NCI-H2227 (cell line): ENCODE data around the gene AGBL4.

ENCODE experiments used
- DNase-seq: peaks from one replicate; lab custom pipeline; 2025; ENCODE audit not compliant: unreplicated experiment; lab: John Stamatoyannopoulos, UW

The AGBL4 gene

DNA sequence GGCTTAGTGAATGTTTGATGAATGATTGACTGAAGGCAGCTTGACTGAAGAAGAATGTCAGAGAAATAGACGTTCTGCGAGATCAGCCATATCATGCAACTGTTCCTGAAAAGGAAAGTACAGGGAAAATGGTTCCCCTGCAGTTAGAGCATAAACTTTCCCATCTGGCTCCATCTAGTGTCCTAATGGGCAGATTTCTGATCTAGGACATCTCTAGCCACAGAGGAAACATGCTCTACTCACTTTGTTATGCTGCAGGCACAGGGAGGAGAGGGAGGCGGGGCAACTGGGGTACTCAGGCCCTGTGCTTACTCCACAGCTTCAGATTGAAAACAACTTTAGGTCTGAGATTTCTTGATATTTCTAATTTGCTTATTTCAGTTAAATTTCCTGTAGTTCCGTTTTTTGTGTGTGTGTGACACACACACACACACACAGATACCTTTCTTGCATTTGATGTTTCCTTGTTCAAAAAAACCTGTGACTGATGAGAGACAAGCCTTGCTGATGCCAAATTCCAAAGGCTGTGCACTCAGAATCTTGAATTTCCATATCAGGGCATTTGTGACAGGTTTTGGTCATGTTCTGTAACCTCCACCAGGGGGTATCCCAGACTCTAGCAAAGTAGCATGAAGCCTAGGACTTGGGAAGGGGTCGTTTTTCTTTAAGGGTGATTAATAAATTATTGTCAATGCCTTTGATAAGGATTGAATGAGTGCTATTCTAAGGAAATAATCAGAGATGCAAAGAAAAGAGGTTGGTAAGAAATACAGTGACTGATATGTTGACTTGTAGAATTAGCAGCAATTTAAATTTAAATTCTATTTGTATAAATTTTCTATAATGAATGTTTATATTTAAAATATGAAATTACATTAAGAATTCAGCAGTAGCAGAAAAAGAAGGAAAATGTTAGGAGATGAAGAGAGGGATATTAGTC is 1107.4 kb downstream of the AGBL4 start:
- peak; percentile 4 for DNase-seq

DNA sequence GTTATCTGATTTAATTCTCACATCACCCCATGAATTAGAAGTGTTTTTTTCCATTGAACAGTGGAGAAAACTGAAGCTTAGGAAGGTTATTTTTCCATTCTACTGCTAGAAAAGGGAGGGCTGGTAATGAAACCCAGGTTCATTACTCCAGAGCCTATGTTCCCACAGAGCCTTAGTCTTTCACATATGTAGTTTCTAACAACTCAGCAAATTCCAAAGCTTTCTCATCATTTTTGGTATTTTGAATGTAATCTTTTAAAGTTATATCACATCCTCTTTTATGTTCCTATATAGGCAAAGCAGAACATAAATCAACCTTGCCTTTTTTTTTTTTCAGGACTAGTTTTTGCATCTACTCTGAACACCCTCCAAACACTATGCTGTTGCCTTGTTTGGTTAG is 1115.1 kb downstream of the AGBL4 start:
- no peak for DNase-seq

DNA sequence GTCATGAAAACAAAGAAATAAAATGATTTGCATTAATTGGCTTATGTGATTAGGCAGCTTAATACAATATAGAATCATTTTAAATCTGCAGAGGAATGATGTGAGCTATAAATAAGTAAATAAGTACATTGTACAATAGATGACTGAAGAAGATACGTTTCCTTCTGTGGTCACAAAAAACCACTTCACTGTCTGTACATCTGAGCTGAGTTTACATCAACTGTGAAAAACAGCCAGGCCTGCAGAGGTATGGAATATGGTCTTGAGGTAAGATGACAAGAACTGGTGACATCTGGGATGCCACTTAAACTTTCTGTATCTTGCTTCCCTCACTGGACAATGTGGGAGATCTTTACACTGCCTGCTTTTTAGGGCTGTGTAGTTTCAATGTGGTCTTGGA is 1117.0 kb downstream of the AGBL4 start:
- DNase-seq = no peak

DNA sequence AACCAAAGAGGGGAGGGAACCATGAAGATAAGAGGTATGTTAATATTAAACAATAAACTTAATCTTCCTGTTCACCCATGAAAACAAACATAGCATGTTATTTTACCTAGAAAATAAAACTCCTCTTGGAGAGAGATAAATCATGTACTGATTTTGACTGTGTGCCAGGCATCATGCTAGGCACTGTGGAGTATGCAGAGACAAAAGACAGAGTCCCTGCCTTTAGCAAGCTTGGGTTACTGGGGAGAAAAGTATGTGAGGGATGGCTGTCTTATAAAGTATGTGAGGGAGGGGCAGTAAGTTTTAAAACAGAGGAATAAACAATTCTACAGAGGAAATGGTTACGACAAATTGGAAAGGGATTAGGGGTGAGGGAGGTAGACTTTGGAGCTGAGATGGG is 1117.6 kb downstream of the AGBL4 start:
- no peak for DNase-seq

DNA sequence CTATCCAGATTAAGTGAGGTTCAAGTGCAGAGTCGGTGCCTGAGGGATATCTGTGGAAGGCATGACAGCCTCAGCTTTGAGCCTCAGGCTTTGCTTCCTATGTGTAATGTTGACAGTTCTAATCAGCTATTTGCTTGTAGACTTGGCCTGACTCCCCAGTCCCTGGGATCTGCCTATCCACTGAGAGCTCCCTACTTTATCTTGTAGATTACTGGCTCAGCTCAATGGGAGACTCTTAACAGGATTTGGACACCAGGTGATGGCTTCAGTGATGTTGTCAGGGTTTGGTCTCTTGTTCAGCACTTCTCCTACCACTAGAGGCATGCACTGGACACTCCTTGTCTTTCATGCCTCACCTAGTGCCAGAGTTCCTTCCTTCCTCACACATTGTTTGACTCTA is 1120.5 kb downstream of the AGBL4 start:
- DNase-seq = no peak

DNA sequence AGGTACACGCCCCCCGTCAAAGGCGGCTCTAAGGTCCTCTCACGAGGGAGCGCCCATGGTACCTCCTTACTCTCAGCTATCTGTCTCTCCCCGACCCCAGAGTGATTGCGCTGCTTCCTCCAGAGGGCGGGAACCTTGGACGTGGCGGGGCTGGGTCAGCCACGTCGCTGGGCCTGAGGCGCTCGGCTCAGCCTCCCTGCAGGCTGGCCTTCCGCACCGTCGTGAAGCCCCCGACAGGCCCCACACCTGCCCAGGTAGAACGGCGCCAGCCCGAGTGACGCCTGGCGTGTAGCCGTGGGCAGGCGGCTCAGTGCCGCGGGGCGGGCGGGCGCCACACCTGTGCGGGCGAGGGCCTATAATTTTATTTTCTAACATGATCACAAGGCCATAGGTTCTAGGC is 1124.9 kb downstream of the AGBL4 start:
- no peak for DNase-seq

DNA sequence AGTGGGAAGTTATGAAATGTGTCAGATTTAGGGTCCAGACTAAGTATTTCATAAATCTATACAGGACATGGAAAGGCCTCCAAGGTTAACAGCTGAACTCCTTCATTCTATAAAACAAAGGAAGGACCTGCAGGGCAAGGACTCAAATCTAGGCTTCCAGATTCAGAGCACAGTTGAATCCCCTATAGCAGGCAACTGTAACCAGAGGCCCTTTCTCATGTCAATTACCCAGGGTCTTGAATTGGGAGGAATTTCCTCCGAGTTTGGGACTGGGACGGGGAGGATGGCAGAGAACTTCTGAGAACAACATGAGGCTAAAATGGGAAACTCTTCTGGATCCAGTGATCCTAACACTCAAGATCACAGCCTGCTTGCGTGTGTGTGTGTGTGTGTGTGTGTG is 1134.1 kb downstream of the AGBL4 start:
- DNase-seq = no peak

DNA sequence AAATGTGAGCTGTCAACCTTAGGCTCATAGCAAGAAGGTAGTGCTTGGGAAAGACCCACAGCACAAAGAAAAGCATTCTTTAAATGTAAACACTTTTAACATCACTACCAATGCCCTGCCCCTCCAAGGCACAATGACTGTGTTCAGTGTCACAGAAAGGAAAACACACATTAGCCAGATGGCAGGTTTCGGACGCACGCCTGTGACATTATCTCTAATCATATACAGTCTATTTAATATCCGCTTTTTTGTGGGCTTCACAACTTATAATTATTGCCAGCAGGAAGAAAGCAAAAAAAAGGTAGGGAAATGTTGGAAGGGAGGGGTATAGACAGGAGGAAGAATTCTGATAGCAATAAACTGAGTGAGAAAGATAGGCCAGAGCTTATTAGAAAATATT is 1134.7 kb downstream of the AGBL4 start:
- DNase-seq = peak; percentile 59

DNA sequence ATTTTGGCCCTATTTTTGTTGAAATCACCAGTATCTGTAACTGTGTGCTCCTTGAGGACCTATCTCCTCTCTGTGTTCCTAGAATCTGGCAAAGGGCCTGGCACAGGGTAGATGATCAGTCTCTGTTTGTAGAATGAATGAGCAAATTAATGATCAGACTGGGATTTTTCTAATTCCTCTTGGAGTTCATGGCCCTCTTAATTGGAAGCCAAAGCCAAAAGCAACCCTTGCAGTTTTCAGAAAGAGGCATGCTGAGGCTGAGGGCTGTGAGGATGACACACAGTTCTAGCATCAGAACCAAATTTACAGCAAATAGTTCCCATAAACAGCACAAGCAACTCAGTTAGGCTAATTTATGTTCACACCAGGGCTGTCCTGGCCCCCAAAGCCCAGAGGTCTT is 1136.0 kb downstream of the AGBL4 start:
- no peak for DNase-seq

DNA sequence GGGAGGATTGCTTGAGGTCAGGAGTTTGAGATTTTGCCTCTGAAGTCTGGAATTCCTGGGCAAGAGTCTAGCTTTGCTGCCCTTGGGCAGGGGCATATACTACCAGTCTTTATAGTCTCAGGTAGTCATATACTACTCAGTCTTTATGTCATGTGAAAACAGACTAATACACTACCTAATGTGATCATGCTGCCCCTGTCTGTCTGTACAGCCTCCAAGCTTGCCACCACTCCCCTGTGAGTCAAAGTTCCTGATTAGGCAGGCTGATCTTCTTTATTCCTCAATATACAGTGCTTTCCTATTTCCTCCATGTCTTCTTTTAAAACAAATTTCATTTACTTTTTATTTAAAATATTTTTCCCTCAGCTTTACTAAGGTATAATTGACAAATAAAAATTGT is 1141.7 kb downstream of the AGBL4 start:
- no peak for DNase-seq

DNA sequence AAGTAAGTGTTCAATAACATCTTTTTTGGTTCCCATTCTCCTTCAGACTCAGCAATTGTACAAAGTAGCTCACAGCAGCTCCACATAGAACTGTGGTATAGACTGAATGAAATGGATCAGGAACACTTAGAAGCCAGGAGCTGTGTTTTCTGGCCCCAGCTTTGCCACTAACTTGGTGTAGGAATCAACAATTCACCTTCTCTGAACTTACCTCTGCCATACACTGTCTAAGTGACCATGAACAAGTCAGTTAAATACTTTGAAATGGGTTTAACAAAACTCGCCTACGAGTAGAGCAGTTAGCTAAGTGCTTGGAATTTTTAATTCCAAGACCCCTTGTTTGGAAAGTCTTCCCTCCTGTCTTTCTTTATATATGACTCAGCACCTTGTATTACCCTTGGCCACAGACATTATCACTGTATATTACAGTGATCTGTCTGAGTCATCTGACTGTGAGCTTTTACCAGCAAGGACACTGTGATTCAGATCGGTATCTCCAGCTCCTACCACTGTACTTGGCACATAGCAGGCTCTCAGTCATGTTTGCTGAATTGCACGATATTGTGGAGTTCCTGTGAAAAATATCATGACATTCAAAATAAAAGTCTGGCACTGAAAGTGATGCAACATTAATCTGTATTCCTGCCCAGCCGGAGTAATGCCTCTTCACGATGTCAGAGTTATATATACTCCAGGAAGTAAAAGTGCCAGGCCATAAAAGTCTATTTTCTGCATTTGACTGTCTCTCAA is 1145.4 kb downstream of the AGBL4 start:
- DNase-seq = no peak

DNA sequence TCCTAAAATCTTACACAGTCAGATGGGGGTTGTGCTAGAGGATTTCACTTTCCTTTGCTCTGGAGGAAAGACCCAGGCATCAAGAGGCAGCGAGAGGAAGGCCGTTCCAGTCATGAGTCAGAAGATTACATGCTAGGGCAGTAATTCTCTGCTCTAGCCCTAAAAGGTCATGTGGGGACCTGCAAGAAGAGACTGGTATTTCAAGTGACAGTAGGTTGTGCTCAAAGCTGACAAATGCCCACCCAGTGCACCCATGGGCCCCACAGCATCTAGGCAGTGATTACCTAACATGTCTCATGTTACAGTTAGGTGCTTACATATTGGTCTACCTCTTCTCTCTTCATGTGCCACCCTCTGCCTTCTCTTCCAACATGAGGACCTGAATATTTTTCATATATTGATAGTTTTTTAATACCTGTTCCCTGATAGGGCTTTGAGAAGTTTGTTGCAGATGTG is 1147.4 kb downstream of the AGBL4 start:
- no peak for DNase-seq

DNA sequence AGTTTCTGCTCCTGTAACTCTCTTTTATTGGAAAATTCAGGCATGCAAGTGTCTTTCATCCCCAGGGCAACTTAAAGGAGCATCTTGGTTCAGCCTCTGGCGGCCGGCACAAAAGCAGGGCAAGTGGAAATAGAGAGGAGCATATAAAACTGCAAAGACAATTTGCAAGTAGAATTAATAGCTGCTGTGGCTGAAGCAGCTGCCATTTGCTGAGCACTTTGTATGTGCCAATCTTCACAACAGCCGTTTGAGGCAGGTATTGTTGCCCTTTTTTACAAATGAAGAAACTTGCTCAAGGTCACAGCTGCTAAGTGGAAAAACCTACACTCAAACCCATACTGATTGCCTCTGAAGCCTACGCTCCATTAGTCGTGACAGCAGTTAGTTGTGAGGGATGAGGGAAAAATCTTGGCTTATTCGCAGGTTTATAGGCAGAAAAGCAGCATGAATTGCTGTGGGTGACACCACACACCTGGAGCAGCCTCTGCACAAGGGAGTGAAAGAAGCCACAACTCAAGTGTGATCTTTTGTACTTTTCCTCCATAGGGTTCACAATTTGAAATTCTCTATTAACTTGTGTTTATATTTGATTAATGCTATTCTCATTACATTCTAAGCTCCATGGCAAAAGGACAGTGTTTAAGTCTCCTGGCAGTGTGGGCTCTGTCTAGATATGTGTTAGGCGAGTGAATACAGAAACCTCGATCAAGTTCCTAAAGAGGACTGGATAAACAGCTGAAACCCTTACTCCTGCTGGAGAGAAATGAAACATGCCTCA is 1148.0 kb downstream of the AGBL4 start:
- DNase-seq = no peak

DNA sequence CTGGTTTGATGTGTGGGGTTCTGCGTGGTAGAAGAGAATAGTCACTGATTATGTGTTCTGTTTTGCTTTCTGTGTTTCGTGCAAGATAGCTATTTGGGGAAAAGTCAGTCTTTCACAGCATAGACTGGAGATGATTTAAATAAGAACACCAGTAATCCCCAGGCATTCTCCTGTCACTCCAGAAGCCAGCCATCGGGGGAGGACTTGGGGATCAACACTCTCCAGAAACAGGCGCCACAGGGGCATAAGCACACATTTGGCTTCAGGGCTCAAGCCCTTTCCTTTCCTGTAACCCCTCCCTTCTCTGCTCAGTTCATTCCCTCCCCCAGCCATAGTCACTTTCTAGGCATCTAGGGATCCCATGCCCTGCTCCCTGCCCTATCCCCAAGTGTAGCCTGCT is 1149.8 kb downstream of the AGBL4 start:
- no peak for DNase-seq

DNA sequence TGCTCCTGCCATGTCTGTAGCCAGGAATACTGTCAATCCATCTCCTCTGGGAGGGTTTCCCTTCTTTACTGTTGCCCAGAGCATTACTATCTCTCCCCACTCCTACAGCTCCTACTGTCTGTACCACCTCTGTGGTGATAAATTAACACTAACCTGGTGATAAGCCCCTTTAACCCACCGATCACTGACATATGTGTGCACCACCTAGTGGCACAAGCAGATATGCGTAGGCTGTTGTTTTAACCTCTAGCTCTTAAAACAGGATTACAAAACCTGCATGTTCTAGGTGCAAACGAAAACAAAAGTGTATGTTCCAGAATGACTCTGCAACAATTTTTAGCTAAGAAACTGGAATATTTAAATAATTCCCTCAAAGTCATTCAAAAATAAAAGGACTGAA is 1153.2 kb downstream of the AGBL4 start:
- no peak for DNase-seq

DNA sequence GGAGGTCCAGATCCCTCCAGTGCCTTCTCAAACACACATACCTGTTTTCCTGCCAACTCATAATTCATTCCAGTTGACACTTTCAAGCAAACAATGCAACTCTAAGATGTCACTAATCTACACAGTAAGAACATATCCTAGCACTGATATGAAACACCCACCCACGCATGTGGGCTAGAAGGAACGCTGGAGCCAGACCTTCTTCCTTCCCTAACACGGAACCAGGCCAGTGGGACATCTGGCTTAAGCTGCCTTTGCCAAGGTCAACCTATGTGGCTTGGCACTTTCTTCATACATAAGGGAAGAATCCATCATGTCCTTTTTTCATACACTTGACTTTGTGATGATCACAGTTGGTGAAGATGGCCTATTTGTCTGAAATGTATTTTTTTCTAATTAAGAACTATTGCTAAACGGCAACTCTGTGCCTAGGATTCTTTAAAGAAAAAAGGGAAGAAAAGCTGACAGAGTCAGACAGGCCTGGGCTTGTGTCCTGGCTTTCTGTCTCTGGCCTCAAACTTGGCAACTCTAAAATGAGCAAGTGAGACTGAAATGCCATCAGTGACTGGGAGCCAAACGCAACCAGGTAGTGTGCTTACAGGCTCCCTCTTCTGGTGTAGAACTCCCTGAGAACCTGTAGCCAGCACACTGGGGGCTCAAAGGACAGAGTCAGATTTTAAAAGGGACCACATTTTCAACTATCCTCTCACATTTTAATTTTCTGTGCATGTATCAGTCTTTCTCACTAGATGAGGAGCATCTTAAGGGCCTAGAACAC is 1154.4 kb downstream of the AGBL4 start:
- DNase-seq = no peak

DNA sequence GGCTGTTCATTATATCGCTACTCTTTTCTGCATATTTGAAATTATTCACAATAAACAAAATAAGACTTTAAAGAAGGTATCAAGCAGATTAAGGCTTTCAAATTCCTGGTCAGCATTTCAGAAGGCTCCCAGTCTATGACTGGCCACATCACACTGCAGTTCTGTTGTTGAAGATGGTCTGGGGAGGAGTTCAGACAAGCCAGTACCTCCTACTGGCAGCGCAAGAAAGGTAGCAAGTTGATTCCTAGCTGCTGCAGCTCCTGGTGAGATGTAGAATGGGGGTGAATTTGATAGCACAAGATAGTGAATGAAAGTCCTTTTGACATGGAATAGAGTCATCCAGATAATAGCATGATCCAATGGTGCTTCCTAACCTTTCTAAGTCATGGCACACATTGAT is 1158.8 kb downstream of the AGBL4 start:
- DNase-seq = no peak

DNA sequence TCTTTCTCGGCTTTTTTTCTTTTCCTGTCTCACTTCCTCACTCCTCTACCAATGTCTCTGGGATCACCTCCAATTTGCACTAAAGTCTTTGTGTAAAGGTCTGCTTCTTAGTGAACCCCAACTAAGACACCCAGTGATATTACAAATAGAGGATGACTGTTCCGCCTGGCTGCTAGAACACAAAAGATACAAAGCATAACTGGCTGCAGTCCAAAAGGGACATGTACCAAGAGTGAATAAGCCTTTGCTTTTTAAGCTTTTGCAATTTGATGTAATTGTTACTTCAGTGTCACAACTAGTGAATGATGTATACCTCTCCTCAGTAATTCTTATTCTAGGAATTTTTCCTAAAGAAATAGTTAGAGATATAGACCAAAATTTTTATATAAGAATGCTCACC is 1164.3 kb downstream of the AGBL4 start:
- DNase-seq = no peak

DNA sequence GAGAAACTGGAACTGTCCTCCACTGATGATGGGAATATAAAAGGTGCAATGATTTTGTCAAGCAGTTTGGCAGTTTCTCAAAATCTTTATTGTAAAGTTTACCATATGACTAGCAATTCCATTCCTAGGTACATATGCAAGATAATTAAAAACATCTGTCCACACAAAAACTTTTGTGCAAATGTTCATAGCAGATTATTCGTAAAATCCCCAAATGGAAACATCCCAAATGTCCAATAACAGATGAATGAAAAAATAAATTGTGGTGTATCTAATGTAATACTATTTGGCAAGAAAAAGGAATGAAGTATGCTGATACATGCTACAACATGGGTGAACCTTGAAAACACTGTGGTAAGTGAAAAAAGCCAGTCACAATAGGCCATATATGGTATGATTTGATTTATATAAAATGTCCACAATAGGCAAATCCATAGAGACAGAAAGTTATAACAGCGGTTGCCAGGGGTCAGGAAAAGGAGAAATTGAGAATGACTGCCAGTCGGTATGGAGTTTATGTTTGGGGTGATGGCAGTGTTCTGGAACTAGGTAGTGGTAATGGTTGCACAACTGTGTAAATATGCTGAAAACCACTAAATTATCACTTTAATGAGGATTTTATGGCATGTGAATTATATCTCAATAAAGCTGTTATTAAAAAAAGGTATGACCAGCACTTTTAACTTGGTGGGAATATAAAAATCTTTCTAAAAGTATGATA is 1165.4 kb downstream of the AGBL4 start:
- no peak for DNase-seq

DNA sequence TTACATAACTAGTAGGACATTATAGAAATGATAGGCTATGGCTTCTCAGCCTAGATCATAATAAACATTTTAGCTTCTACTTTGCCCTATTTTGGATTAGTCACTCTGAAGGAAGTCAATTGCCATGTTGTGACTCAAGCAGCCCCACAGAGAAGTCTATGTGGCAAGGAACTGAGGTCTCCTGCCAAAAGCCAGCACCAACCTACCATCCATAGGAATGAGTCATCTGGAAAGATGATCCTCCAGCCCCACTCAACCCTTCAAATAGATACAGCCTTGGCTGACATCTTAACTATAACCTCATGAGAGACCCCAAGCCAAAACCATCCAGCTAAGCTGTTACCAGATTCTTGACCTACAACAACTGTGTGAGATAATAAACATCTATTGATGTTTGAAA is 1170.7 kb downstream of the AGBL4 start:
- no peak for DNase-seq
